ENCODE data around the gene COX14.
"Not testable (repeated sequence)": the region's sequence is repeated elsewhere in the genome, so short reads cannot be mapped to it uniquely, and the experiment has no call there.

COX14 gene

GRCh38 chr12:50111693-50112455 lies at the start of gene COX14:
Gene COX14, plus strand, starts transcription at chr12:50112236. Its CDS starts 7,808 bp downstream, at chr12:50120044.
- peak; percentile 96 for DNase-seq (ENCODE audit: low read depth)

DNA sequence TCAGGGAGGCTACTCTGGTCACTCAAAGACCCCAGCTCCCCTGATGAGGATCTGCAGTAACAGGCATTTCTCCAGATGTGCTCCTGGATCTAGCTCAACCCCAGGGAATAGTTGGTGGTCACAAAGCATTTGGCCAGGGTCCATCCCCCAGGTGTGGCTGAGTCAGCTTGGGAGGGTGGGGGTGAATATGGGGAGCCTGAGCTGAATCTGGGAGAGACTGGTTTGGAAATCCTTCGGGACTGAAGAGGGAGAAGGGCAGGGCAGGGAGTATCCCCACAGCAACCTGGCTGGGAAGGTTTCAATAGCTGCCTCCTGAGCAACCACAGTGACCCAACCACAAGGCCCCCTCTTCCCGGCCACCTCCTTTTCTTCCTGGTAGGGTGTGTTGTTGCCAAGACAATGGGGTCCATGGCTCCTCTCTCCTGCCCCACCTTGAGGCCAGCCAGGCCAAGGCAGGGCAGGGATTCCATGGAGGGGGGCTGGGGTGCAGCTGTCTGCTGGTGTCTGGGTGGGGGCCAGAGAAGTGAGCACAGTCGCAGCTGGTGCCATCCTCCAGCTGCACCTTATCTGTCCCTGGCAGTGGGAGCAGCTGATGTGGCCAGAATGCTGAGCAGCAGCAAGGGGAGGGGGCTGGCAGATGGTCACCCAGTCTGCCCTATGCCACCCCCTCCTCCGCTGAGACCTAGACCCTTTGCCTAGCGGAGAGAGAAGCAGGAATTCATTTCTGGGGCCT lies 49.1 kb upstream of the COX14 start:
- DNase-seq (ENCODE audit: low read depth), result no peak

GRCh38 chr12:50065726-50066310 lies 46.2 kb upstream of the COX14 start:
- no peak for DNase-seq (ENCODE audit: low read depth)

DNA sequence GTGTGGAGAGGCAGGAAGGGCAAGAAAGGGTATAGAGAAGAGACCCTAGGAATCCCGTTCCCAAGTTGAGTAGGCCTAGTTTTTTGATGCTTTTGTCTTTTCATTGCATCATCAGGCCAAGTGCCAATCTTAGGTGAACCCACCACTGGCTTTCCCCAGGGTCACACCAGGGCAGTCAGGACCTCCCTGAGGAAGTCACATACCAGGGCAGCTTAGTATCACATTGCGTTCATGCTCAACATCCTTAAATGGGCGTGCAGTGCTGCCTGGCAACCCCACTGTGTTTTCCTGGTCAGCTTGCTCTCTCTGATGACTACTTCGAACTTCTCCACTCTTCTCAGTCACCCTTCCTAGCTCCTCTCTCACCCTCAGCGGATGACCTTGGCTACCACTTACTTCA lies 45.6 kb upstream of the COX14 start:
- DNase-seq (ENCODE audit: low read depth), result peak; percentile 90

- no peak for DNase-seq (ENCODE audit: low read depth)
Measured at GRCh38 chr12:50069069-50069468, 43.0 kb upstream of the COX14 start.

GRCh38 chr12:50069539-50069938 lies 42.5 kb upstream of the COX14 start:
- DNase-seq (ENCODE audit: low read depth), result no peak

GRCh38 chr12:50070314-50071060 lies 41.5 kb upstream of the COX14 start:
- no peak for DNase-seq (ENCODE audit: low read depth)

GRCh38 chr12:50072198-50072907 lies 39.7 kb upstream of the COX14 start:
- DNase-seq (ENCODE audit: low read depth), result no peak

DNA sequence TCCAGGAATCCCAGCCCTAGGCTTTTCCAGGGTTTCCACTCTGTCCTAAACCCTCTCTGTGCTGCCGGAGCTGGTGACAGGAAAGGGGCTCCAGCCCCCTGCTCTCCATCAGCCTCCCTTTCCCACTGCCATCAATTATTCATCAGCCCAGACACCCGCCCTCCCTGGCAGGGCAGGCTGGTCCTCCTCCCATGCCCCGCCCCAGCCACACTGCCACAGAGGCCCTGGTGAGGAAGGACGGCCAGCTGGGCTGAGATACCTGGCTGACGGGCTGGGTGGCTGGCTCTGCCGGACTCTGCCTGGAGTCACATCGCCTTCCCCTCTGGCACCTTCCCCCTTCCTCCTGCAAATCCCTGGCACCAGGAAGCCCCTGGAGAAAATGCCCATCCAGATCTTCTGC lies 38.8 kb upstream of the COX14 start:
- no peak for DNase-seq (ENCODE audit: low read depth)

DNA sequence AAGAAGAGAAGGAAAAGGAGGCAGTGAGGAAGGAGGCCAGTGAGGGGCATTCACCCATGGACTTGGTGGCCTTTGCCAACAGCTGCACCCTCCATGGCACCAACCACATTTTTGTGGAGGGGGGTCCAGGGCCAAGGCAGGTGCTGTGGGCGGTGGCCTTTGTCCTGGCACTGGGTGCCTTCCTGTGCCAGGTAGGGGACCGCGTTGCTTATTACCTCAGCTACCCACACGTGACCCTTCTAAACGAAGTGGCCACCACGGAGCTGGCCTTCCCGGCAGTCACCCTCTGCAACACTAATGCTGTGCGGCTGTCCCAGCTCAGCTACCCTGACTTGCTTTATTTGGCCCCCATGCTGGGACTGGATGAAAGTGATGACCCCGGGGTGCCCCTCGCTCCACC lies 38.3 kb upstream of the COX14 start:
- DNase-seq (ENCODE audit: low read depth), result no peak

DNA sequence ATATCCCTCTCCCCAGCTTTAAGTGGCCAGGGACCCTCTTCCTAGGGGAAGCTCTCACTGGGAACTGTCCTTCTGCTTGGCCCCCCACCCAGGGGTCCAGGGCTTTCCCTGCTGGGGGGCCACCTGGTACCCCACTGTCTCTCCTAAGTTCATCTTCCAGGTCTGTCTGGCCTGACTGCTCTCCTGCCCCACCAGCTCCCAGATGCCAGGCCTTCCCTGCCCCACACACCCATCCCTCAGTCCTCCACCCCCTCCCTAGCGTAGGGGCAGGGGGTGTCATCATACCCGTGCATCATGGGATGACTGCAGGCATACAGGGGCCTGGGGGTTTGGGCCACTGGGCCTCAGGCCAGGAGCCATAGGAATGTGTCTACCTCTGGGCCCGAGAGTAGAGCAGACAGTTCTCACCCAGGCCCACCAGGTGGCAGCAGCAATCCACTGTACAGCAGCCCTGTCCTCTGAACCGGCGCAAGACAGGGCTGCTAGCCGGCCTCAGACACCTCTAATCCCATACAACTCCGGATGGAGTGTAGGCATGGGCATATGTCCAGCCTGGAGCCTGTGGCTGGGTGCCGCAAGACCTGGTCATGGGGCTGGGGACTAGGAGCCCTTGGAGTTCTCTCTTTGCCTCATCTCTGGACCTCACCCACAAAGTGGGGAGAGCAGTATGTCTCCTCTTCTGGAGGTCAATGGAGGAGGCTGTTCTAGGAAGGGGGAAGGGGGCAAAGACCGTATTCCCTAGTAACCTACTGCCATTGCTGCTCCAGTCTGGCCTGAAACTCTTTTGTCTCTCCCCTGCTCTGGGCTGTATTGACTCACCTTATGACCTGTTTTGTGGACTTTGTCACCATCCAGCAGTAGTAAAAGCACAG lies 36.9 kb upstream of the COX14 start:
- no peak for DNase-seq (ENCODE audit: low read depth)

GRCh38 chr12:50075808-50076170 lies 36.2 kb upstream of the COX14 start:
- DNase-seq (ENCODE audit: low read depth), result no peak

- DNase-seq (ENCODE audit: low read depth), result no peak
Measured at GRCh38 chr12:50077099-50077498, 34.9 kb upstream of the COX14 start.

- DNase-seq (ENCODE audit: low read depth), result no peak
Measured at GRCh38 chr12:50078281-50078680, 33.8 kb upstream of the COX14 start.

DNA sequence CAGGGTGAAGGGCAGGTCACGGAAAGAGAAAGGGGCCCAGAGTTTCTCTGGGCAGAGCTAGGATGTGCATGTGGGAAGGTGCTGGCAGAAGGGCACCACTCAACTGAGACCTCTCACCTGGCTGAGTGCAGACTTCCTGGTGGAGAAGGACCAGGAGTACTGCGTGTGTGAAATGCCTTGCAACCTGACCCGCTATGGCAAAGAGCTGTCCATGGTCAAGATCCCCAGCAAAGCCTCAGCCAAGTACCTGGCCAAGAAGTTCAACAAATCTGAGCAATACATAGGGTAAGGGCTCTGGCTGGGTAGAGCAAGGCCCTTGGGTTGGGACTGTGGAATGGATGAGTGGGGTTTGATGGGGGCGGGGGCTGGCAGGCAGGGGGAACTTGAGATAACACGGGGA lies 32.3 kb upstream of the COX14 start:
- DNase-seq (ENCODE audit: low read depth), result no peak

GRCh38 chr12:50081096-50081808 lies 30.8 kb upstream of the COX14 start:
- DNase-seq (ENCODE audit: low read depth), result no peak

GRCh38 chr12:50082644-50083043 lies 29.4 kb upstream of the COX14 start:
- DNase-seq (ENCODE audit: low read depth), result no peak

GRCh38 chr12:50083301-50083700 lies 28.7 kb upstream of the COX14 start:
- no peak for DNase-seq (ENCODE audit: low read depth)

GRCh38 chr12:50084409-50084774 lies 27.6 kb upstream of the COX14 start:
- not testable (repeated sequence) for DNase-seq (ENCODE audit: low read depth)

All from GM04503 (cell line).